GM21529 (cell line): ENCODE measurements around the gene BMPR1A.

ENCODE experiments used
- ATAC-seq: cut with Tn5 transposase; IDR thresholded peaks from one replicate; pipeline ENCODE4 v1.9.1; 2021; ENCODE audit not compliant: unreplicated experiment

The BMPR1A gene

GRCh38 chr10:86756511-86757112 lies at the start of gene BMPR1A:
TSS of gene BMPR1A (plus strand) at chr10:86756619. CDS start at chr10:86876019, 119,400 bp downstream.
- peak; percentile 37 for ATAC-seq

- no peak for ATAC-seq
These were observed 49.4 kb upstream of the BMPR1A start for GRCh38 chr10:86706977-86707376.

GRCh38 chr10:86707505-86707904 lies 48.9 kb upstream of the BMPR1A start:
- no peak for ATAC-seq

GRCh38 chr10:86708068-86708782 lies 48.2 kb upstream of the BMPR1A start:
- no peak for ATAC-seq

- ATAC-seq: no peak
These were observed 47.5 kb upstream of the BMPR1A start for GRCh38 chr10:86708783-86709380.

- ATAC-seq: no peak
These were observed 46.8 kb upstream of the BMPR1A start for GRCh38 chr10:86709396-86710185.

- peak; percentile 86 for ATAC-seq
These were observed 45.4 kb upstream of the BMPR1A start for GRCh38 chr10:86710987-86711512.

GRCh38 chr10:86711513-86712316 lies 44.7 kb upstream of the BMPR1A start:
- peak; percentile 42 for ATAC-seq

- peak; percentile 30 for ATAC-seq
These were observed 44.1 kb upstream of the BMPR1A start for GRCh38 chr10:86712317-86712707.

GRCh38 chr10:86715156-86715795 lies 41.1 kb upstream of the BMPR1A start:
- no peak for ATAC-seq

GRCh38 chr10:86715836-86716235 lies 40.6 kb upstream of the BMPR1A start:
- no peak for ATAC-seq

GRCh38 chr10:86716466-86716865 lies 40.0 kb upstream of the BMPR1A start:
- no peak for ATAC-seq

- ATAC-seq: no peak
These were observed 37.9 kb upstream of the BMPR1A start for GRCh38 chr10:86718556-86718955.

GRCh38 chr10:86721232-86721631 lies 35.2 kb upstream of the BMPR1A start:
- ATAC-seq: no peak

- no peak for ATAC-seq
These were observed 33.4 kb upstream of the BMPR1A start for GRCh38 chr10:86723009-86723408.

- ATAC-seq: no peak
These were observed 32.0 kb upstream of the BMPR1A start for GRCh38 chr10:86724445-86724844.

- no peak for ATAC-seq
These were observed 30.3 kb upstream of the BMPR1A start for GRCh38 chr10:86725980-86726676.

GRCh38 chr10:86726677-86726999 lies 29.8 kb upstream of the BMPR1A start:
- no peak for ATAC-seq

GRCh38 chr10:86727470-86727869 lies 28.9 kb upstream of the BMPR1A start:
- no peak for ATAC-seq

- ATAC-seq: no peak
These were observed 28.4 kb upstream of the BMPR1A start for GRCh38 chr10:86728056-86728455.
